HG03439 (cell line): Measurements from ENCODE around the gene TRIM2.

Experiments
- ATAC-seq: cut with Tn5 transposase; IDR thresholded peaks from one replicate; pipeline ENCODE4 v1.9.1; 2021; ENCODE audit warnings: mild to moderate bottlenecking, moderate library complexity; ENCODE audit not compliant: unreplicated experiment

The TRIM2 gene

DNA sequence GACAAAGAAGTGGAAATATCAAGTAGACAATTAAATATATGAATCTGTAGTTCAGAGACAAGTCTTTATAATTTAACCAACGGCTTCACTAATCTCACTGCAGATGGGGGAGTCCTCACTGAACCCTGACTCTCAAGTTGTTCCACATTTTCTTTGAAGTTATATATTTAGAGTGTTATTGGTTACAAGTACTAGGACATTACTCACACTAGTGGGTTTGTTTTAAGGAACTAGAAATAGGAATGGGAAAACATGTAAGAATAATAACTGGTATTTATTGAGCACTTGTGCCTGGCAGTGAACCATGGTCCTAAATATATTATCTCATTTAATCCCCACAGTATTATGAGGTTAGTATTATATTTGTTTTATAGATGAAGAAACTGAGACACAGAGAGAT is 162.2 kb downstream of the TRIM2 start:
- ATAC-seq: no peak

GRCh38 chr4:153367092-153367491 is 162.8 kb downstream of the TRIM2 start:
- no peak for ATAC-seq

DNA sequence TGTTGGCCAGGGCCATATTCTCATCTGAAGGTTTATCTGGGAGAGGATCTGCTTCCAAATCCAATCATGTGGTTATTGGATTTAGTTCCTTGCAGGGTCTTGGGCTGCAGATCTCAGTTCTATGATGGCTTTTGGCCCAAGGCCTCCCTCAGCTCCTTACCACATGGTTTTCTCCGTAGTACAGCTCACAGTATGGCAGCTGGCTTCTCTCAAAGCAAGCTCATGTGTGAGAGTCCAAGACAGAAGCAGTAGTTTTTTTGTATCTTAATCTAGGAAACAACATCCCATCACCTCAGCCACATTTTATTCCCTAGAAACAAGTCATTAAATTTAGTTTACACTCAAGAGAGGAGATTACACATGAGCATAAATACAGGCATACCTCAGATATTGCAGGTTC is 164.8 kb downstream of the TRIM2 start:
- no peak for ATAC-seq

DNA sequence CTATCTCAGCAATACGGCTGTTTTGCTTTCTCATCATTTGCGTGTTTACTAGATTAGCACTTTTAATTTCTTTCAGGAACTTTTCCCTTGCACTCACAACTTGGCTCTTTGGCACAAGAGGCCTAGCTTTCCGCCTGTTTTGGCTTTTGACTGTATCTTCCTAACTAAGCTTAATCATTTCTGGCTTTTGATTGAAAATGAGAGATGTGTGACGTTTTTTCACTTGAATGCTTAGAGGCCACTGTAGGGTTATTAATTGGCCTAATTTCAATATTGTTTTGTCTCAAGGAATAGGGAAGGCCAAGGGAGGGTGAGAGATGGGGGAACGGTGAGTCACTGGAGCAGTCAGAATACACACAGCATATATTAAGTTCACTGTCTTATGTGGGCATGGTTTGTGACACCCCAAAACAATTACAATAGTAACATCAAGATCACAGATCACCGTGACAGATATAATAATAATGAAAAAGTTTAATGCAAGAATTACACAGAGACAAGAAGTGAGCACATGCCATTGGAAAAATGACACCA is 167.5 kb downstream of the TRIM2 start:
- ATAC-seq: no peak

DNA sequence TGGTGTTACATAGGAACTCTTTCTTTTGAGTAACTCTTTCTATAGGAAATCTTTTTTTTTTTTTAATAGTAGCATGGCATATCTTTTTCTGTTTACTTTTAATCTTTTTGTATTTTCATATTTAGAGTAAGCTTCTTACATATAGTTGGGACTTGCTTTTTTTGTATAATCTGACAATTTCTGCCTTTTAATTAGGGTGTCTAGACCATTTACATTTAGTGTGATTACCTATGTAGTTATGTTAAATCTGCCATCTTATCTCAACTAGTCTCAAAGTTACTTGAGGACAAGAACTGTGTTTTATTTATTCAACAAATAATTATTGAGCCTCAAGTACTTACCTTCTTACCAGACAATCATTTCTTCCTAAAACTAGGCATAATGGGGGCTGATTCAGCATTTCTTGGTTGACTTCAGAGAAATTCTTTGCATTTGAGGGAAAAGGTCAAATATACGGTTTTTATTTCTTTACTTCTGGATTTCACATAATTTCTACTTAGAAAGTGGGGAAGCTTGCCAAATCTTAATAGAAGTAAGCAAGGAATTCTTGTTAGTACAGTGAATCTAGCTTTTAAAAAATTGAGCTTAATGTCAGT is 168.8 kb downstream of the TRIM2 start:
- no peak for ATAC-seq

- no peak for ATAC-seq
Observed at GRCh38 chr4:153374442-153374841, 170.2 kb downstream of the TRIM2 start.

- no peak for ATAC-seq
Observed at GRCh38 chr4:153375303-153375702, 171.1 kb downstream of the TRIM2 start.

- no peak for ATAC-seq
Observed at GRCh38 chr4:153383131-153383530, 178.9 kb downstream of the TRIM2 start.

DNA sequence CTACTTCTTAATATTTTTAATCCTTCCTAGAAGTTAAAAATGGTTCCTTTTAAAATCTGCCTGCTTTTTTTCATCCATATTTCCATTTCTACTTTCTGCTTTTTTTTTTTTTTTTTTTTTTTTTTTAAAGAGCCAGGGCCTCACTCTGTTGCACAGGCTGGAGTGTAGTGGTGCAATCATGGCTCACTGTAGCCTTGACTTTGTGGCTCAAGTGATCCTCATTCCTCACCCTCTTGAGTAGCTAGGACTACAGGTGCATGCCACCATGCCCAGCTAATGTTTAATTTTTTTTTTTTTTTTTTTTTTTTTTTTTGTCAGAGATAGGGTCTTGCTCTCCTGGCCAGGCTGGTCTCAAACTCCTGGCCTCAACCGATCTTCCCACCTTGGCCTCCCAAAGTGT is 179.9 kb downstream of the TRIM2 start:
- ATAC-seq: no peak

DNA sequence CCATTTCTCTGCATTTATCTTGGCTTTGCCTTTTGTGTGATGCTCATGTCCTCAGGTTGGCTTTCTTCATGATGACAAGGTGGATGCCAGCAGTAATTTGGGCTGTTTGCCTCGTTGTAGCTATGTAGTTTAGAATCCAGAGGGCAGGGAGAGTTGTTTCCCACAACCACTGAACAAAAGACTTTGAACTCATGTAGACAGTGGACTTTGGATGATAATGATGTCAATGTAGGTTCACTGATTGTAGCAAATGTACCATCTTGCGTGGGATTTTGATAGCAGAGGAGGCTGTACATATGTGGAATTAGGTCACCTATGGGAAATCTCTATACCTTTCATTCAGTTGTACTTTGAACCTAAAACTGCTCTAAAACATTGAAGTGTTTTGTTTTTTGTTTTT is 181.5 kb downstream of the TRIM2 start:
- no peak for ATAC-seq

DNA sequence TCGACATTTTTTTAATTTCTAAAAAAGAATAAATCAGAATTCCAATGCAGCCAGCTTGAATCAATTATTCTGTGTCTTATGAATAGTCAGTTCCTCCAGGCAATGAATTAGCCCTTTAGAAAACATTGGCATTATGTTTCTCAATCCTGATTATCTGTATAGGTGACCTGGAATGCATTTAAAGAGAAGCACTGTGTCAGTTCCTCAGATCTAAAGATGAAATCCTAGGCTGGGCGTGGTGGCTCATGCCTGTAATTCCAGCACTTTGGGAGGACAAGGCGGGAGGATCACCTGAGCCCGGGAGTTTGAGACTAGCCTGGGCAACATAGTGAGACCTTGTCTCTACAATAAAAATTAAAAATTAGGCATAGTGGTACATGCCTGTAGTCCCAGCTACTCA is 183.7 kb downstream of the TRIM2 start:
- no peak for ATAC-seq
